Smooth muscle cell (in vitro differentiated cells): Measurements from ENCODE around the gene XXYLT1. TPM values are rescaled to one million over a fixed set of nuclear protein-coding genes. Genes with fewer than 3 reads are reported as not detected.

Experiments
- DNase-seq: peaks from one replicate; lab custom pipeline; 2025; ENCODE audit not compliant: unreplicated experiment; lab: John Stamatoyannopoulos, UW
- H2AFZ ChIP-seq: fragments of 200-600 bp; sonication (generic); 2 replicates; pipeline ENCODE4 v1.6.0; 2016; ENCODE audit warnings: antibody characterized with exemption, low read depth, mild to moderate bottlenecking
- H3F3A ChIP-seq: fragments of 200-600 bp; sonication (generic); 2 replicates; pipeline ENCODE4 v1.6.0; 2017; ENCODE audit warnings: antibody characterized with exemption, low read depth
- H3K27ac ChIP-seq: fragments of 200-600 bp; sonication (generic); 2 replicates; pipeline ENCODE4 v1.5.1; 2016; ENCODE audit warnings: low read depth, mild to moderate bottlenecking
- H3K27me3 ChIP-seq: fragments of 200-600 bp; sonication (generic); 2 replicates; pipeline ENCODE4 v1.6.1; 2016; ENCODE audit warnings: low read depth, mild to moderate bottlenecking
- H3K36me3 ChIP-seq: fragments of 200-600 bp; sonication (generic); 2 replicates; pipeline ENCODE4 v1.5.1; 2016; ENCODE audit warnings: low read depth
- H3K4me1 ChIP-seq: fragments of 200-600 bp; sonication (generic); 2 replicates; pipeline ENCODE4 v1.5.1; 2016; ENCODE audit warnings: low read depth
- H3K4me2 ChIP-seq: fragments of 200-600 bp; sonication (generic); 2 replicates; pipeline ENCODE4 v1.6.0; 2016; ENCODE audit warnings: mild to moderate bottlenecking
- H3K4me3 ChIP-seq: fragments of 200-600 bp; sonication (generic); 2 replicates; pipeline ENCODE4 v1.5.1; 2016; ENCODE audit warnings: mild to moderate bottlenecking
- H3K79me2 ChIP-seq: fragments of 200-600 bp; sonication (generic); 2 replicates; pipeline ENCODE4 v1.6.0; 2016; ENCODE audit warnings: low read depth, mild to moderate bottlenecking
- H3K9ac ChIP-seq: fragments of 200-600 bp; sonication (generic); 2 replicates; pipeline ENCODE4 v1.6.0; 2016; ENCODE audit warnings: low read depth
- H3K9me3 ChIP-seq: fragments of 200-600 bp; sonication (generic); replicated peaks from 2 replicates; pipeline ENCODE4 v1.5.1; 2016; ENCODE audit warnings: low read depth
- H4K20me1 ChIP-seq: fragments of 200-600 bp; sonication (generic); 2 replicates; pipeline ENCODE4 v1.6.0; 2016; ENCODE audit warnings: low read depth
- WGBS: methylation state at CpG from one replicate; pipeline ENCODE4 v1.1.7; 2016; ENCODE audit warnings: low lambda C conversion rate; 5-methylcytosine and 5-hydroxymethylcytosine counted together
- polyA plus RNA-seq: library from polyadenylated mRNA; unstranded; fragments of >200 nt; fragmentation: Nextera tagmentation; extraction: Ambion mirVana; gene quantifications from 2 replicates; pipeline ENCODE4 v1.2.1, GENCODE V29; 2016
- total RNA-seq: library from RNA; depleted of rRNA; stranded (reverse); fragments of >200 nt; gene quantifications from 2 replicates; pipeline ENCODE4 v1.2.3, GENCODE V29; 2014
- TF ChIP-seq, protein P1 (sequence below): fragments of 200-600 bp; sonication (generic); IDR thresholded peaks from 2 replicates; pipeline ENCODE4 v1.5.1; 2017; ENCODE audit warnings: borderline replicate concordance, mild to moderate bottlenecking, antibody characterized with exemption; ENCODE audit not compliant: insufficient read depth, poor library complexity, severe bottlenecking

Gene XXYLT1
- total and polyA plus RNA-seq, 2 experiments from 2014 or later: 22.2 to 35.4 TPM

DNA sequence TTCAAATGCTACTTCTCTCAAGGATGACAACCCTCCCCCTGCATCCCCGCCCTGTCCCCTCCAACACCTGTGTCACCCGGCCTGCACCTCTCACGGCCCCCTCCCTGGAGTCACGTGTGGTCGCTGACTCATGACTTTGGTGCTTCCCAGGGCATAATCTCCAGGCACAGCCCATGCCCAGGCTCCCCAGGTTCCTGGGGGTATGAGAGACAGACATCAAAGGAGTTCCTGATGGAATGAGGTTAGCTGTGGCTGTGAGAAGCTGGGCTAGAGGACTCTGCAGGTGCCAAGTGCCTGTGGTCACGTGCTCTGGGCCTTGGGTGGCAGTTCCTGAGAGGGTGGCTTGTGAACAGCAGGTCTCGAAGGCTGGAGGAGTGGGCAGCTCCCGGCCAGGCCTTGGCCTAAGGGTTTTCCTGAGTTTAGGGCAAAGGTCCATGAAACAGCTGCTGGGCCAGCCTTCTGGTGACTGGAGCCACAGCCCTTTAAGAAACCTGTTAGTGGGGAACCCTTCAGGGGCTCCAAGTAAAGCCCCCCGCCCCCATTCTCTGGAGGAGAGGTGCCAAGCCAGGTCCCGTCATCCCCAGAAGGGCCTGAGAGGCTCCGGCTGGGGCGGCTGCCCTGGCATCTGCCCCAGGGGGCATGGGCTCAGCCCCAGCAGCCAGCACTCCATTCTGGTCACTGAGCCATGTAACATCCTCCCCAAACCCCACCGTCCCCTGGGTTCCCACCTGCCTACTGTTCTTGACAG, 230.0 kb downstream of the XXYLT1 start:
- Histone ChIP-seq H3K9me3 (no peaks in the 10 kb centered on the region), H3K9ac (no peak overlapping the region), H4K20me1 (no peaks in the 10 kb centered on the region), H3F3A (no peaks in the 10 kb centered on the region), H3K27ac (no peak overlapping the region), H3K79me2 (no peaks in the 10 kb centered on the region), H3K36me3 (no peaks in the 10 kb centered on the region), H3K27me3 (no peaks in the 10 kb centered on the region), H3K4me2 (no peak overlapping the region), H2AFZ (no peak overlapping the region), H3K4me1 (peaks cover 7% of the 10 kb centered on the region), H3K4me3 (no peak overlapping the region)
- TF ChIP-seq, protein P1, sequence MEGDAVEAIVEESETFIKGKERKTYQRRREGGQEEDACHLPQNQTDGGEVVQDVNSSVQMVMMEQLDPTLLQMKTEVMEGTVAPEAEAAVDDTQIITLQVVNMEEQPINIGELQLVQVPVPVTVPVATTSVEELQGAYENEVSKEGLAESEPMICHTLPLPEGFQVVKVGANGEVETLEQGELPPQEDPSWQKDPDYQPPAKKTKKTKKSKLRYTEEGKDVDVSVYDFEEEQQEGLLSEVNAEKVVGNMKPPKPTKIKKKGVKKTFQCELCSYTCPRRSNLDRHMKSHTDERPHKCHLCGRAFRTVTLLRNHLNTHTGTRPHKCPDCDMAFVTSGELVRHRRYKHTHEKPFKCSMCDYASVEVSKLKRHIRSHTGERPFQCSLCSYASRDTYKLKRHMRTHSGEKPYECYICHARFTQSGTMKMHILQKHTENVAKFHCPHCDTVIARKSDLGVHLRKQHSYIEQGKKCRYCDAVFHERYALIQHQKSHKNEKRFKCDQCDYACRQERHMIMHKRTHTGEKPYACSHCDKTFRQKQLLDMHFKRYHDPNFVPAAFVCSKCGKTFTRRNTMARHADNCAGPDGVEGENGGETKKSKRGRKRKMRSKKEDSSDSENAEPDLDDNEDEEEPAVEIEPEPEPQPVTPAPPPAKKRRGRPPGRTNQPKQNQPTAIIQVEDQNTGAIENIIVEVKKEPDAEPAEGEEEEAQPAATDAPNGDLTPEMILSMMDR: no peak
- WGBS: 71% methylated on average over 13 of the region's 13 CpGs
- DNase-seq: no peak

DNA sequence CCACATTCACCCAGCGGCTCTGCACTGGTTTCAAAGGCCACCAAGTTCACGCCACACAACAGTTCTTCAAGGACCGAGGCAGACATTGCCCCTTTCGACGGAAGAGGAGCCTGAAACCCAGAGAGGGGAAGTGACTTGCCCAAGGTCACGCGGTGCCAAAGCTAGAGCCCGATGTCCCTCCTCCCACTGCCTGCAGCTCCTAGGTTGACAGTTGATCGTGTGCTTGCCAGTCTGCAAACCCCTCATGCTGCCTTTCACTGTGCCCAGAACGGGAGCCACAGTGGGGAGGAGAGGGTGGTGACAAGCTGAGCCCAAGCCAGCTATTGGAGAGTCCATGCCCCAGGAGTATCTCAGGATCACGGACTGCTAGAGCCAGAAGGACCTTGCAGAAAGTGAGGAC, 230.9 kb downstream of the XXYLT1 start:
- Histone ChIP-seq H3K4me1 (peaks cover 7% of the 10 kb centered on the region), H3K27me3 (no peaks in the 10 kb centered on the region), H3K79me2 (no peaks in the 10 kb centered on the region), H3K27ac (no peak overlapping the region), H3K4me2 (no peak overlapping the region), H3K9me3 (no peaks in the 10 kb centered on the region), H3K4me3 (no peak overlapping the region), H3K9ac (no peak overlapping the region), H2AFZ (no peak overlapping the region), H3K36me3 (no peaks in the 10 kb centered on the region), H4K20me1 (no peaks in the 10 kb centered on the region), H3F3A (no peaks in the 10 kb centered on the region)
- WGBS: 91% methylated on average over 11 of the region's 11 CpGs
- no peak for DNase-seq
- TF ChIP-seq, protein P1: no peak

DNA sequence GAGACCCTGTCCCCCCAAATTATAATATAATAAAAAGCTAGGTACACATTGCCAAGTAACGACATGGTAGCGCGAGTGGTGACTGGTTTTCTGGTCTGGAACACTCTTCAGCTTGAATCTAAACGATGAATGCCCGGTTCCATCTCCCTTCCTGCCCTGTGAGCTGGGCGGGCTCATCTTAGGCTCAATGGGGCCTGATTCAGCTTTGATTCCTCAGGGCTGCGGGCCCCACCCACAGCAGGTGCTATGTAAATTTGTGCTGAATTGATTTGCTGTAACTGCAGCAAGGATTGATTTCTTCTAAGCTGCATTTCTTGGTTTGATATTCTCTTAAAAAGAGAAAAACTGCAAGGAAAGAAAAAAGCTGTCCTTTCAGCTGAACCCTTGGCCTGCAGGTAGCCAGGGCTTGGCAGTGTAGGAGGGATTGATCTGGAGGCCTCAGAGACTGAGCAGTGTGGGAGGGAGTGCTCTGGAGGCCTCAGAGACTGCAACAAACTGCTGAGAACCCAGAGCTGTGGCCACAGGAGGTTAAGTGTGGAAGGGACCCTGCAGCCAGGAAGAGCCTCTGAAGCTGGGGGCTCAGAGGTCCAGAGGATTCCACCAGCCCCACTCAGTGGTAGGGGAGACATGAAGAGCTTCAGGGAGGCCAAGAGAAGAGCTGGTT, 231.6 kb downstream of the XXYLT1 start:
- 84% methylated on average over 7 of the region's 7 CpGs for WGBS
- TF ChIP-seq, protein P1: no peak
- H2AFZ ChIP-seq: no peak overlapping the region

More for the DNA sequence above, 231.6 kb downstream of the XXYLT1 start:
- Histone ChIP-seq H3K79me2 (no peaks in the 10 kb centered on the region), H3K27ac (no peak overlapping the region), H3K36me3 (no peaks in the 10 kb centered on the region), H3K4me2 (no peak overlapping the region), H3K9me3 (no peaks in the 10 kb centered on the region), H3F3A (no peaks in the 10 kb centered on the region), H3K9ac (no peak overlapping the region), H3K4me3 (no peak overlapping the region), H4K20me1 (no peaks in the 10 kb centered on the region), H3K4me1 (peaks cover 7% of the 10 kb centered on the region), H3K27me3 (no peaks in the 10 kb centered on the region)
- no peak for DNase-seq
